GM18498 (cell line): ENCODE results near the gene CACNA1D.

Source experiments
- ATAC-seq: cut with Tn5 transposase; IDR thresholded peaks from one replicate; pipeline ENCODE4 v1.9.1; 2021; ENCODE audit warnings: mild to moderate bottlenecking, moderate library complexity; ENCODE audit not compliant: unreplicated experiment

CACNA1D gene

GRCh38 chr3:53836084-53836872, 341.9 kb downstream of the CACNA1D start:
- no peak for ATAC-seq

- no peak for ATAC-seq
Measured at GRCh38 chr3:53837331-53837730, 342.9 kb downstream of the CACNA1D start.

GRCh38 chr3:53841296-53841695, 346.9 kb downstream of the CACNA1D start:
- ATAC-seq: no peak

GRCh38 chr3:53842436-53843194, 348.2 kb downstream of the CACNA1D start:
- ATAC-seq: no peak

GRCh38 chr3:53843195-53844177, 349.1 kb downstream of the CACNA1D start:
- ATAC-seq: peak; percentile 46

GRCh38 chr3:53844262-53845102, 350.1 kb downstream of the CACNA1D start:
- no peak for ATAC-seq

GRCh38 chr3:53845103-53845880, 350.9 kb downstream of the CACNA1D start:
- peak; percentile 18 for ATAC-seq

GRCh38 chr3:53845881-53846133, 351.4 kb downstream of the CACNA1D start:
- ATAC-seq: peak; percentile 11

- peak; percentile 53 for ATAC-seq
Measured at GRCh38 chr3:53846134-53846850, 351.9 kb downstream of the CACNA1D start, which contains the start of the genes CHDH and IL17RB. TSS of gene CHDH (minus strand) at chr3:53846419. CDS start at chr3:53824008, 22,411 bp downstream. TSS of gene IL17RB (plus strand) at chr3:53846568. CDS start at chr3:53846589, 21 bp downstream.

GRCh38 chr3:53846851-53847155, 352.4 kb downstream of the CACNA1D start:
- ATAC-seq: no peak

GRCh38 chr3:53849916-53850315, 355.5 kb downstream of the CACNA1D start:
- ATAC-seq: no peak

- ATAC-seq: no peak
Measured at GRCh38 chr3:53850895-53851294, 356.5 kb downstream of the CACNA1D start.

GRCh38 chr3:53856964-53857363, 362.6 kb downstream of the CACNA1D start:
- ATAC-seq: peak; percentile 61

GRCh38 chr3:53858096-53858741, 363.8 kb downstream of the CACNA1D start:
- no peak for ATAC-seq

GRCh38 chr3:53859178-53859577, 364.8 kb downstream of the CACNA1D start:
- ATAC-seq: no peak

- no peak for ATAC-seq
Measured at GRCh38 chr3:53860196-53860595, 365.8 kb downstream of the CACNA1D start.

- no peak for ATAC-seq
Measured at GRCh38 chr3:53862241-53862640, 367.8 kb downstream of the CACNA1D start.

- no peak for ATAC-seq
Measured at GRCh38 chr3:53863145-53863544, 368.7 kb downstream of the CACNA1D start.
